Uterus (tissue), 2 donors: Measurements from ENCODE around the gene USF1.

Experiments
- CTCF ChIP-seq, 4 experiments: fragments of 200-600 bp in 2 of 4; fragments of 450-650 bp in 2 of 4; sonication (generic) in 2 of 4; IDR thresholded peaks; one replicate each; pipeline ENCODE4 v1.5.1; 2016 to 2019; ENCODE audit warnings: antibody characterized with exemption in 4 of 4, mild to moderate bottlenecking in 2 of 4, moderate library complexity in 1 of 4
- POLR2A ChIP-seq, 2 donors: fragments of 450-650 bp; IDR thresholded peaks; one replicate each; pipeline ENCODE4 v1.6.1; 2016; ENCODE audit warnings: antibody characterized with exemption in 2 of 2, mild to moderate bottlenecking in 1 of 2, moderate library complexity in 1 of 2

- TF ChIP-seq CTCF (IDR thresholded peaks at IDR 0.05) (no peak), POLR2A (IDR thresholded peaks at IDR 0.05) (no peak)
Measured at GRCh38 chr1:161032409-161032808, 13.4 kb downstream of the USF1 start.
